ENCODE data around the gene TIAM1.

Gene TIAM1

DNA sequence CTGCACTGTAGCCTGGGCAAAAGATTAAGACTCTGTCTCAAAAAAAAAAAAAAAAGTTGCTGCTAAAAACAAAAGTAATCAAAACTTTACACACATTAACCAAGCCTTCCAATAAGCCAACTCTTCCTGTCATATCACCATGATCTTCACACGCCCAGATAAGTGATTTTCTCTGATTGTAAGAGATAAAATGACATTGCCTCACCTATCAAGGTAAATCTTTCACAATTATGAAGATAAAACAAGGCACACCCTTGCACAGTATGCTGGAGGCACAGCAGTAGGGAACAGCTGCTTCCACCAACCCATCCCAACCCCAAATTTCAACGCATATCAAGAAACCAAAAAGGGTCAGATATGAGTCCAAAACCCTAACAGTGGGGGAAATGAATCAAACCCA, 8.8 kb upstream of the TIAM1 start:
- TF ChIP-seq, protein P1, sequence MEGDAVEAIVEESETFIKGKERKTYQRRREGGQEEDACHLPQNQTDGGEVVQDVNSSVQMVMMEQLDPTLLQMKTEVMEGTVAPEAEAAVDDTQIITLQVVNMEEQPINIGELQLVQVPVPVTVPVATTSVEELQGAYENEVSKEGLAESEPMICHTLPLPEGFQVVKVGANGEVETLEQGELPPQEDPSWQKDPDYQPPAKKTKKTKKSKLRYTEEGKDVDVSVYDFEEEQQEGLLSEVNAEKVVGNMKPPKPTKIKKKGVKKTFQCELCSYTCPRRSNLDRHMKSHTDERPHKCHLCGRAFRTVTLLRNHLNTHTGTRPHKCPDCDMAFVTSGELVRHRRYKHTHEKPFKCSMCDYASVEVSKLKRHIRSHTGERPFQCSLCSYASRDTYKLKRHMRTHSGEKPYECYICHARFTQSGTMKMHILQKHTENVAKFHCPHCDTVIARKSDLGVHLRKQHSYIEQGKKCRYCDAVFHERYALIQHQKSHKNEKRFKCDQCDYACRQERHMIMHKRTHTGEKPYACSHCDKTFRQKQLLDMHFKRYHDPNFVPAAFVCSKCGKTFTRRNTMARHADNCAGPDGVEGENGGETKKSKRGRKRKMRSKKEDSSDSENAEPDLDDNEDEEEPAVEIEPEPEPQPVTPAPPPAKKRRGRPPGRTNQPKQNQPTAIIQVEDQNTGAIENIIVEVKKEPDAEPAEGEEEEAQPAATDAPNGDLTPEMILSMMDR (IDR thresholded peaks at IDR 0.05), result no peak

GRCh38 chr21:31351960-31352359, 7.9 kb upstream of the TIAM1 start:
- TF ChIP-seq, protein P1 (IDR thresholded peaks at IDR 0.05), result no peak

GRCh38 chr21:31351438-31351837, 7.4 kb upstream of the TIAM1 start:
- TF ChIP-seq, protein P1 (IDR thresholded peaks at IDR 0.05), result no peak

DNA sequence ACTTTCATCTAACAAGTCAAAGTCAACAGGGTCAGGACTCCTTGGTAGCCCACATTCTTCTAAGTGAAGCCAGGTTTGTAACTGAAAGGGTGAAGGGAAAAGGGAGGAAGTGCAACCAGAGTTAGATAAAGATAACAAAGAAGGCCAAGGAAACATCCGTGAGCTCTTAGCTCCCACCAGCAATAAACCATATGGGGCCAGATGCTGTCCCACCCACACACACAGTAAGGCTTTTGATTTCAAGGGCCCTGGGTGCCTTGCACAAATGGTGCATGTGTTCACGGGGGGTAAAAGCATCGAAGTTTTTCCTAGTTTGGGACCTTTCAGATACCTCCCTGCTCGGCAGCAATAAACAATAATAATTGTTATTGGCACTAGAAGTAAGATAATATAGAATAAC, 5.1 kb upstream of the TIAM1 start:
- TF ChIP-seq, protein P1 (IDR thresholded peaks at IDR 0.05), result no peak

GRCh38 chr21:31348188-31348587, 4.1 kb upstream of the TIAM1 start:
- TF ChIP-seq, protein P1 (IDR thresholded peaks at IDR 0.05), result no peak

- TF ChIP-seq, protein P1 (IDR thresholded peaks at IDR 0.05), result peak; percentile 62
These were observed 3.5 kb upstream of the TIAM1 start for GRCh38 chr21:31347435-31348032.

GRCh38 chr21:31346256-31346821, 2.3 kb upstream of the TIAM1 start:
- TF ChIP-seq, protein P1 (IDR thresholded peaks at IDR 0.05), result no peak

DNA sequence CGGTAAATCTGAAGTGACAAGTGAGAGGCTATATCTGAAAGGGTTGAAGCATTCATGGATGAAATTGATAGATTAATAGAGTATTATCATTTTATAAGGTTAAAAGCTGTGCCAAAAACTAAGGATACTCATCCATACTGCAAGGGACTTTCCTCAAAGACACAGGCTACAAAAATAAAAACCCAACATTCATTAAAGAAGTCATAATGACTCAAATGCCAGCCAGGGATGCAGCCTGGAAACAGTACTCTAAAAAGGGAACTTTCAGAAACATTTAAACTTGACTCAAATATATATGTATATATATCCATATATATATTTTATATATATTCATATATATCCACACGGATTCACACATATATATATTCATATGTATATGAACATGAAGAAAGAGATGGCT, 1.1 kb upstream of the TIAM1 start:
- TF ChIP-seq, protein P1 (IDR thresholded peaks at IDR 0.05), result no peak

All from LNCAP (cell line).